ENCODE measurements around the gene ENPP1. TPM values are rescaled to one million over a fixed set of nuclear protein-coding genes. Genes with fewer than 3 reads are reported as not detected.

Gene ENPP1
- total RNA-seq, 2 experiments from 2014 or later, result 0.19 TPM; not detected in 1

- Mint-ChIP-seq H3K36me3 (ENCODE audit: low read depth) (no peaks in the 10 kb centered on the region), H3K4me1 (ENCODE audit: low read depth) (no peaks in the 10 kb centered on the region), H3K27ac (no peak overlapping the region), H3K4me3 (no peak overlapping the region), H3K27me3 (ENCODE audit: low read depth) (peaks cover 2% of the 10 kb centered on the region), H3K9me3 (no peaks in the 10 kb centered on the region)
- intact Hi-C loops (cut with micrococcal nuclease), result no loop called here
- DNase-seq, result no peak
- CTCF ChIA-PET, result no interaction called here
Measured at GRCh38 chr6:131791476-131791875, 16.3 kb upstream of the ENPP1 start.

GRCh38 chr6:131792091-131792496 lies 15.7 kb upstream of the ENPP1 start:
- peaks cover 5% of the 10 kb centered on the region for H3K27me3 Mint-ChIP-seq (ENCODE audit: low read depth)
- no peaks in the 10 kb centered on the region for H3K36me3 Mint-ChIP-seq (ENCODE audit: low read depth)
- DNase-seq, result no peak
- CTCF ChIA-PET, result interaction anchor here (0.7 kb wide), 1 partner anchor 123 kb away, joined by 3 read pairs; no protein-coding TSS in a partner anchor
- H3K27ac Mint-ChIP-seq, result no peak overlapping the region
- no peaks in the 10 kb centered on the region for H3K9me3 Mint-ChIP-seq
- no peaks in the 10 kb centered on the region for H3K4me1 Mint-ChIP-seq (ENCODE audit: low read depth)
- H3K4me3 Mint-ChIP-seq, result no peak overlapping the region
- intact Hi-C loops (cut with micrococcal nuclease), result no loop called here

- no peak overlapping the region for H3K4me3 Mint-ChIP-seq
- intact Hi-C loops (cut with micrococcal nuclease), result no loop called here
- H3K4me1 Mint-ChIP-seq (ENCODE audit: low read depth), result no peaks in the 10 kb centered on the region
- CTCF ChIA-PET, result no interaction called here
- no peaks in the 10 kb centered on the region for H3K36me3 Mint-ChIP-seq (ENCODE audit: low read depth)
- H3K27me3 Mint-ChIP-seq (ENCODE audit: low read depth), result peaks cover 15% of the 10 kb centered on the region
- no peak for DNase-seq
- peaks cover 2% of the 10 kb centered on the region for H3K9me3 Mint-ChIP-seq
- H3K27ac Mint-ChIP-seq, result no peak overlapping the region
Measured at GRCh38 chr6:131795366-131795765, 12.5 kb upstream of the ENPP1 start.

GRCh38 chr6:131802347-131802746 lies 5.5 kb upstream of the ENPP1 start:
- intact Hi-C loops (cut with micrococcal nuclease), result no loop called here

GRCh38 chr6:131803007-131803769 lies 4.6 kb upstream of the ENPP1 start:
- DNase-seq, result no peak
- no peak overlapping the region for H3K27ac Mint-ChIP-seq
- H3K4me1 Mint-ChIP-seq (ENCODE audit: low read depth), result peaks cover 10% of the 10 kb centered on the region
- H3K36me3 Mint-ChIP-seq (ENCODE audit: low read depth), result no peaks in the 10 kb centered on the region
- CTCF ChIA-PET, result no interaction called here
- peaks cover 14% of the 10 kb centered on the region for H3K27me3 Mint-ChIP-seq (ENCODE audit: low read depth)
- intact Hi-C loops (cut with micrococcal nuclease), result no loop called here
- H3K4me3 Mint-ChIP-seq, result no peak overlapping the region
- H3K9me3 Mint-ChIP-seq, result peaks cover 2% of the 10 kb centered on the region

More at GRCh38 chr6:131802347-131802746, 5.5 kb upstream of the ENPP1 start:
- H3K4me3 Mint-ChIP-seq, result no peak overlapping the region
- peaks cover 2% of the 10 kb centered on the region for H3K9me3 Mint-ChIP-seq
- no peak for DNase-seq
- peaks cover 8% of the 10 kb centered on the region for H3K4me1 Mint-ChIP-seq (ENCODE audit: low read depth)
- no peaks in the 10 kb centered on the region for H3K36me3 Mint-ChIP-seq (ENCODE audit: low read depth)
- H3K27ac Mint-ChIP-seq, result no peak overlapping the region
- CTCF ChIA-PET, result no interaction called here
- peaks cover 14% of the 10 kb centered on the region for H3K27me3 Mint-ChIP-seq (ENCODE audit: low read depth)

GRCh38 chr6:131804131-131804530 lies 3.7 kb upstream of the ENPP1 start:
- CTCF ChIA-PET, result interaction anchor here (1.0 kb wide), 1 partner anchor 36 kb away, joined by 3 read pairs; no protein-coding TSS in a partner anchor
- H3K27me3 Mint-ChIP-seq (ENCODE audit: low read depth), result peaks cover 21% of the 10 kb centered on the region
- intact Hi-C loops (cut with micrococcal nuclease), result no loop called here

GRCh38 chr6:131807321-131807643 lies 538 bp upstream of the ENPP1 start:
- no peak for DNase-seq
- H3K27me3 Mint-ChIP-seq (ENCODE audit: low read depth), result peaks cover 24% of the 10 kb centered on the region
- H3K36me3 Mint-ChIP-seq (ENCODE audit: low read depth), result no peaks in the 10 kb centered on the region
- H3K9me3 Mint-ChIP-seq, result no peaks in the 10 kb centered on the region
- H3K4me1 Mint-ChIP-seq (ENCODE audit: low read depth), result peaks cover 17% of the 10 kb centered on the region
- intact Hi-C loops (cut with micrococcal nuclease), result no loop called here
- no peak overlapping the region for H3K27ac Mint-ChIP-seq
- CTCF ChIA-PET, result no interaction called here
- H3K4me3 Mint-ChIP-seq, result peak overlapping the region; percentile 71

More at GRCh38 chr6:131804131-131804530, 3.7 kb upstream of the ENPP1 start:
- Mint-ChIP-seq H3K36me3 (ENCODE audit: low read depth) (no peaks in the 10 kb centered on the region), H3K4me3 (no peak overlapping the region), H3K9me3 (peaks cover 2% of the 10 kb centered on the region), H3K27ac (no peak overlapping the region), H3K4me1 (ENCODE audit: low read depth) (peaks cover 17% of the 10 kb centered on the region)
- no peak for DNase-seq

- Mint-ChIP-seq H3K27me3 (ENCODE audit: low read depth) (peaks cover 25% of the 10 kb centered on the region), H3K4me1 (ENCODE audit: low read depth) (peaks cover 12% of the 10 kb centered on the region), H3K9me3 (no peaks in the 10 kb centered on the region), H3K27ac (no peak overlapping the region), H3K4me3 (peak overlapping the region; percentile 64), H3K36me3 (ENCODE audit: low read depth) (no peaks in the 10 kb centered on the region)
- no peak for DNase-seq
- CTCF ChIA-PET, result interaction anchor here (1.0 kb wide), 1 partner anchor 180 kb away, joined by 3 read pairs; no protein-coding TSS in a partner anchor
- intact Hi-C loops (cut with micrococcal nuclease), result no loop called here
Measured at GRCh38 chr6:131808460-131809269, 845 bp downstream of the ENPP1 start.

- Mint-ChIP-seq H3K9me3 (no peaks in the 10 kb centered on the region), H3K27ac (no peak overlapping the region), H3K27me3 (ENCODE audit: low read depth) (peaks cover 29% of the 10 kb centered on the region), H3K4me1 (ENCODE audit: low read depth) (peaks cover 12% of the 10 kb centered on the region), H3K36me3 (ENCODE audit: low read depth) (no peaks in the 10 kb centered on the region), H3K4me3 (no peak overlapping the region)
- CTCF ChIA-PET, result interaction anchor here (0.6 kb wide), 1 partner anchor 99 kb away, joined by 3 read pairs; no protein-coding TSS in a partner anchor
- DNase-seq, result no peak
- intact Hi-C loops (cut with micrococcal nuclease), result no loop called here
Measured at GRCh38 chr6:131811500-131811899, 3.7 kb downstream of the ENPP1 start.

- peaks cover 18% of the 10 kb centered on the region for H3K27me3 Mint-ChIP-seq (ENCODE audit: low read depth)
- H3K9me3 Mint-ChIP-seq, result no peaks in the 10 kb centered on the region
- no peak overlapping the region for H3K27ac Mint-ChIP-seq
- intact Hi-C loops (cut with micrococcal nuclease), result no loop called here
- DNase-seq, result no peak
- CTCF ChIA-PET, result no interaction called here
- no peak overlapping the region for H3K4me3 Mint-ChIP-seq
- H3K36me3 Mint-ChIP-seq (ENCODE audit: low read depth), result no peaks in the 10 kb centered on the region
- H3K4me1 Mint-ChIP-seq (ENCODE audit: low read depth), result no peaks in the 10 kb centered on the region
Measured at GRCh38 chr6:131813991-131814390, 6.2 kb downstream of the ENPP1 start.

- H3K36me3 Mint-ChIP-seq (ENCODE audit: low read depth), result no peaks in the 10 kb centered on the region
- CTCF ChIA-PET, result no interaction called here
- peaks cover 15% of the 10 kb centered on the region for H3K27me3 Mint-ChIP-seq (ENCODE audit: low read depth)
- H3K4me1 Mint-ChIP-seq (ENCODE audit: low read depth), result no peaks in the 10 kb centered on the region
- intact Hi-C loops (cut with micrococcal nuclease), result no loop called here
- H3K4me3 Mint-ChIP-seq, result no peak overlapping the region
- no peak overlapping the region for H3K27ac Mint-ChIP-seq
- no peaks in the 10 kb centered on the region for H3K9me3 Mint-ChIP-seq
- DNase-seq, result no peak
Measured at GRCh38 chr6:131816869-131817268, 9.0 kb downstream of the ENPP1 start.

- intact Hi-C loops (cut with micrococcal nuclease), result no loop called here
- peaks cover 23% of the 10 kb centered on the region for H3K27me3 Mint-ChIP-seq (ENCODE audit: low read depth)
Measured at GRCh38 chr6:131819572-131820124, 11.8 kb downstream of the ENPP1 start.

More at GRCh38 chr6:131819572-131820124, 11.8 kb downstream of the ENPP1 start:
- no peak for DNase-seq
- no peak overlapping the region for H3K4me3 Mint-ChIP-seq
- H3K4me1 Mint-ChIP-seq (ENCODE audit: low read depth), result no peaks in the 10 kb centered on the region
- CTCF ChIA-PET, result no interaction called here
- no peaks in the 10 kb centered on the region for H3K36me3 Mint-ChIP-seq (ENCODE audit: low read depth)
- H3K27ac Mint-ChIP-seq, result no peak overlapping the region
- no peaks in the 10 kb centered on the region for H3K9me3 Mint-ChIP-seq

Measured in activated naive CD4-positive, alpha-beta T cell treated with anti-CD3 and anti-CD28 coated beads for 36 hours (primary cell).